ENCODE data around the gene ATXN1L.
A peak's percentile ranks its signal among the peaks of the same experiment; 100 is the strongest.

Gene ATXN1L

GRCh38 chr16:71869089-71869488 is 23.3 kb downstream of the ATXN1L start:
- TF ChIP-seq CTCF (IDR thresholded peaks at IDR 0.05; ENCODE audit: low read depth, low read length, missing control alignments) = no peak
- H3K36me3 ChIP-seq (replicated peaks) = peaks cover 4% of the 10 kb centered on the region
- no peak overlapping the region for H3K4me3 ChIP-seq (ENCODE audit: low read depth, low read length)
- no peaks in the 10 kb centered on the region for H3K27me3 ChIP-seq (replicated peaks)
- H3K27ac ChIP-seq = no peak overlapping the region
- no peak for DNase-seq
- in situ Hi-C loops (cut with HindIII; ENCODE audit: low pct_ligation_motif_present, low sequenced_read_pairs) = no loop called here

GRCh38 chr16:71870818-71871217 is 25.0 kb downstream of the ATXN1L start:
- no peak for DNase-seq
- in situ Hi-C loops (cut with HindIII; ENCODE audit: low pct_ligation_motif_present, low sequenced_read_pairs) = no loop called here
- Histone ChIP-seq H3K4me3 (ENCODE audit: low read depth, low read length) (no peak overlapping the region), H3K36me3 (replicated peaks) (peaks cover 1% of the 10 kb centered on the region), H3K27ac (no peak overlapping the region), H3K27me3 (replicated peaks) (no peaks in the 10 kb centered on the region)
- TF ChIP-seq CTCF (IDR thresholded peaks at IDR 0.05; ENCODE audit: low read depth, low read length, missing control alignments) = no peak

- in situ Hi-C loops (cut with HindIII; ENCODE audit: low pct_ligation_motif_present, low sequenced_read_pairs) = no loop called here
- DNase-seq = no peak
- Histone ChIP-seq H3K27ac (no peak overlapping the region), H3K27me3 (replicated peaks) (no peaks in the 10 kb centered on the region), H3K36me3 (replicated peaks) (peaks cover 2% of the 10 kb centered on the region), H3K4me3 (ENCODE audit: low read depth, low read length) (no peak overlapping the region)
- TF ChIP-seq CTCF (IDR thresholded peaks at IDR 0.05; ENCODE audit: low read depth, low read length, missing control alignments) = no peak
Measured at GRCh38 chr16:71873199-71873598, 27.4 kb downstream of the ATXN1L start.

GRCh38 chr16:71878911-71879310 is 33.1 kb downstream of the ATXN1L start:
- in situ Hi-C loops (cut with HindIII; ENCODE audit: low pct_ligation_motif_present, low sequenced_read_pairs) = no loop called here
- no peak for TF ChIP-seq CTCF (IDR thresholded peaks at IDR 0.05; ENCODE audit: low read depth, low read length, missing control alignments)
- Histone ChIP-seq H3K27ac (no peak overlapping the region), H3K27me3 (replicated peaks) (no peaks in the 10 kb centered on the region), H3K36me3 (replicated peaks) (peaks cover 2% of the 10 kb centered on the region), H3K4me3 (ENCODE audit: low read depth, low read length) (no peak overlapping the region)
- no peak for DNase-seq

- no peaks in the 10 kb centered on the region for H3K27me3 ChIP-seq (replicated peaks)
- no peak overlapping the region for H3K4me3 ChIP-seq (ENCODE audit: low read depth, low read length)
- H3K36me3 ChIP-seq (replicated peaks) = peaks cover 2% of the 10 kb centered on the region
- TF ChIP-seq CTCF (IDR thresholded peaks at IDR 0.05; ENCODE audit: low read depth, low read length, missing control alignments) = no peak
- no peak overlapping the region for H3K27ac ChIP-seq
- in situ Hi-C loops (cut with HindIII; ENCODE audit: low pct_ligation_motif_present, low sequenced_read_pairs) = no loop called here
- DNase-seq = no peak
Measured at GRCh38 chr16:71880176-71880575, 34.4 kb downstream of the ATXN1L start.

- Histone ChIP-seq H3K36me3 (replicated peaks) (no peaks in the 10 kb centered on the region), H3K4me3 (ENCODE audit: low read depth, low read length) (peak overlapping the region; percentile 72), H3K27ac (no peak overlapping the region), H3K27me3 (replicated peaks) (no peaks in the 10 kb centered on the region)
- peak; percentile 85 for TF ChIP-seq CTCF (IDR thresholded peaks at IDR 0.05; ENCODE audit: low read depth, low read length, missing control alignments)
- DNase-seq = peak; percentile 76
- in situ Hi-C loops (cut with HindIII; ENCODE audit: low pct_ligation_motif_present, low sequenced_read_pairs) = no loop called here
Measured at GRCh38 chr16:71882505-71883167, 36.9 kb downstream of the ATXN1L start.

Measured in brain microvascular endothelial cell (primary cell).